ENCODE results near the gene MEMO1. TPM values are rescaled to one million over a fixed set of nuclear protein-coding genes. Genes with fewer than 3 reads are reported as not detected.
"Not testable (repeated sequence)": the region's sequence is repeated elsewhere in the genome, so short reads cannot be mapped to it uniquely, and the experiment has no call there.

The MEMO1 gene
- total RNA-seq, 1 donor, result 37.6 TPM

- Histone ChIP-seq H3K27me3 (ENCODE audit: insufficient read depth, low read length) (no peaks in the 10 kb centered on the region), H3K4me1 (ENCODE audit: insufficient read depth, low read length) (no peaks in the 10 kb centered on the region), H2AFZ (ENCODE audit: low read length) (no peak overlapping the region), H3K4me3 (ENCODE audit: insufficient read depth, low read length) (no peak overlapping the region), H3K9me3 (ENCODE audit: low read depth, low read length) (no peaks in the 10 kb centered on the region), H3K36me3 (ENCODE audit: insufficient read depth, low read length) (no peaks in the 10 kb centered on the region), H3K27ac (ENCODE audit: low read depth, low read length) (no peak overlapping the region), H3K4me2 (ENCODE audit: insufficient read depth, low read length) (no peak overlapping the region), H3K79me2 (ENCODE audit: insufficient read depth, low read length) (peaks cover 90% of the 10 kb centered on the region), H4K20me1 (ENCODE audit: insufficient read depth, low read length) (peaks cover 6% of the 10 kb centered on the region)
- TF ChIP-seq CTCF (IDR thresholded peaks at IDR 0.05; ENCODE audit: extremely low read depth, low read depth, low read length), result no peak
- DNase-seq (ENCODE audit: insufficient read length, low spot score, missing footprints), result no peak
Measured at GRCh38 chr2:31973665-31974064, 37.1 kb downstream of the MEMO1 start.

- Histone ChIP-seq H3K4me2 (ENCODE audit: insufficient read depth, low read length) (no peak overlapping the region), H3K79me2 (ENCODE audit: insufficient read depth, low read length) (peaks cover 87% of the 10 kb centered on the region), H3K9me3 (ENCODE audit: low read depth, low read length) (no peaks in the 10 kb centered on the region), H4K20me1 (ENCODE audit: insufficient read depth, low read length) (peaks cover 8% of the 10 kb centered on the region), H2AFZ (ENCODE audit: low read length) (no peak overlapping the region), H3K36me3 (ENCODE audit: insufficient read depth, low read length) (no peaks in the 10 kb centered on the region), H3K4me1 (ENCODE audit: insufficient read depth, low read length) (peaks cover 4% of the 10 kb centered on the region), H3K4me3 (ENCODE audit: insufficient read depth, low read length) (no peak overlapping the region), H3K27ac (ENCODE audit: low read depth, low read length) (no peak overlapping the region), H3K27me3 (ENCODE audit: insufficient read depth, low read length) (no peaks in the 10 kb centered on the region)
- no peak for DNase-seq (ENCODE audit: insufficient read length, low spot score, missing footprints)
- TF ChIP-seq CTCF (IDR thresholded peaks at IDR 0.05; ENCODE audit: extremely low read depth, low read depth, low read length), result no peak
Measured at GRCh38 chr2:31972059-31972458, 38.7 kb downstream of the MEMO1 start.

- no peaks in the 10 kb centered on the region for H3K27me3 ChIP-seq (ENCODE audit: insufficient read depth, low read length)
- H4K20me1 ChIP-seq (ENCODE audit: insufficient read depth, low read length), result peaks cover 8% of the 10 kb centered on the region
- no peak overlapping the region for H2AFZ ChIP-seq (ENCODE audit: low read length)
- no peak overlapping the region for H3K27ac ChIP-seq (ENCODE audit: low read depth, low read length)
- H3K9me3 ChIP-seq (ENCODE audit: low read depth, low read length), result no peaks in the 10 kb centered on the region
- peaks cover 4% of the 10 kb centered on the region for H3K4me1 ChIP-seq (ENCODE audit: insufficient read depth, low read length)
- no peak overlapping the region for H3K4me2 ChIP-seq (ENCODE audit: insufficient read depth, low read length)
- H3K4me3 ChIP-seq (ENCODE audit: insufficient read depth, low read length), result no peak overlapping the region
- peaks cover 80% of the 10 kb centered on the region for H3K79me2 ChIP-seq (ENCODE audit: insufficient read depth, low read length)
- no peak for TF ChIP-seq CTCF (IDR thresholded peaks at IDR 0.05; ENCODE audit: extremely low read depth, low read depth, low read length)
- DNase-seq (ENCODE audit: insufficient read length, low spot score, missing footprints), result no peak
- no peaks in the 10 kb centered on the region for H3K36me3 ChIP-seq (ENCODE audit: insufficient read depth, low read length)
Measured at GRCh38 chr2:31969178-31969577, 41.6 kb downstream of the MEMO1 start.

- no peaks in the 10 kb centered on the region for H3K9me3 ChIP-seq (ENCODE audit: low read depth, low read length)
- H3K27me3 ChIP-seq (ENCODE audit: insufficient read depth, low read length), result no peaks in the 10 kb centered on the region
- H3K4me2 ChIP-seq (ENCODE audit: insufficient read depth, low read length), result no peak overlapping the region
- H3K36me3 ChIP-seq (ENCODE audit: insufficient read depth, low read length), result no peaks in the 10 kb centered on the region
- no peak for TF ChIP-seq CTCF (IDR thresholded peaks at IDR 0.05; ENCODE audit: extremely low read depth, low read depth, low read length)
- H4K20me1 ChIP-seq (ENCODE audit: insufficient read depth, low read length), result peaks cover 8% of the 10 kb centered on the region
- no peak overlapping the region for H3K27ac ChIP-seq (ENCODE audit: low read depth, low read length)
- peak; percentile 56 for DNase-seq (ENCODE audit: insufficient read length, low spot score, missing footprints)
- H3K4me3 ChIP-seq (ENCODE audit: insufficient read depth, low read length), result no peak overlapping the region
- H3K79me2 ChIP-seq (ENCODE audit: insufficient read depth, low read length), result peaks cover 79% of the 10 kb centered on the region
- no peak overlapping the region for H2AFZ ChIP-seq (ENCODE audit: low read length)
- H3K4me1 ChIP-seq (ENCODE audit: insufficient read depth, low read length), result peaks cover 4% of the 10 kb centered on the region
Measured at GRCh38 chr2:31967790-31968189, 43.0 kb downstream of the MEMO1 start.

GRCh38 chr2:31966402-31966801 is 44.4 kb downstream of the MEMO1 start:
- peaks cover 79% of the 10 kb centered on the region for H3K79me2 ChIP-seq (ENCODE audit: insufficient read depth, low read length)
- not testable (repeated sequence) for H3K27ac ChIP-seq (ENCODE audit: low read depth, low read length); H3K9me3 ChIP-seq (ENCODE audit: low read depth, low read length); DNase-seq (ENCODE audit: insufficient read length, low spot score, missing footprints); H4K20me1 ChIP-seq (ENCODE audit: insufficient read depth, low read length); H3K4me3 ChIP-seq (ENCODE audit: insufficient read depth, low read length); H2AFZ ChIP-seq (ENCODE audit: low read length); H3K27me3 ChIP-seq (ENCODE audit: insufficient read depth, low read length); H3K36me3 ChIP-seq (ENCODE audit: insufficient read depth, low read length); H3K4me2 ChIP-seq (ENCODE audit: insufficient read depth, low read length); H3K4me1 ChIP-seq (ENCODE audit: insufficient read depth, low read length)
